HepG2 (cell line): ENCODE results near the gene TUBB3. TPM values are rescaled to one million over a fixed set of nuclear protein-coding genes. Genes with fewer than 3 reads are reported as not detected.

Experiments
- ATAC-seq: fragments of 200-7000 bp; cut with Tn5 transposase; 3 replicates; pipeline ENCODE4 v1.9.1; 2020; ENCODE audit warnings: mild to moderate bottlenecking, moderate library complexity
- BruUV-seq: library from RNA; stranded (reverse); fragments of 400-500 nt; replicated peaks from 2 replicates; lab custom pipeline; 2021; lab: Mats Ljungman, UMichigan
- CTCF ChIA-PET: fragments of 300-600 bp; formaldehyde crosslinking; extraction: SDS; loops from one replicate; lab custom pipeline; 2021; ENCODE audit warnings: low total read pairs, inconsistent platforms, low intra/inter-chr PET ratio; lab: Yijun Ruan, JAX
- POLR2A ChIA-PET: fragments of 350-600 bp; sonication (Branson Sonifier 250); formaldehyde crosslinking; loops from one replicate; lab custom pipeline; 2020; ENCODE audit warnings: antibody characterized with exemption, inconsistent platforms; lab: Yijun Ruan, JAX
- DNase-seq: peaks from one replicate; pipeline ENCODE4 v3.0.0-alpha.2; 2015; ENCODE audit warnings: low spot score
- FAIRE-seq: peaks from 3 replicates; lab custom pipeline; 2011; peaks lifted over from hg19 to GRCh38; lab: Jason Lieb, UNC
- H2AFZ ChIP-seq: one replicate; pipeline ENCODE4 v1.6.1; 2011; ENCODE audit warnings: low read length, inconsistent platforms
- H3K27ac ChIP-seq: fragments of 300-600 bp; 3 replicates; pipeline ENCODE4 v1.8.0; 2011; ENCODE audit warnings: mixed run types, mild to moderate bottlenecking, mixed read lengths, low read length, inconsistent platforms; ENCODE audit not compliant: insufficient read depth; ENCODE audit errors: extremely low read length
- H3K27me3 ChIP-seq, 2 experiments: fragments of 200-600 bp in 1 of 2; 2 replicates in 1 of 2; 3 replicates in 1 of 2; pipeline versions ENCODE4 v1.6.0 to v1.8.0; 2011; ENCODE audit warnings: low read length in 2 of 2, mild to moderate bottlenecking in 2 of 2, moderate library complexity in 2 of 2, inconsistent platforms in 1 of 2; ENCODE audit not compliant: insufficient read depth in 2 of 2, control insufficient read depth in 1 of 2
- H3K36me3 ChIP-seq, 2 experiments: fragments of 200-600 bp in 1 of 2; replicated peaks in 1 of 2; 2 replicates in 1 of 2; 3 replicates in 1 of 2; pipeline versions ENCODE4 v1.5.1 to v1.8.0; 2011; ENCODE audit warnings: low read length in 2 of 2, inconsistent platforms in 1 of 2; ENCODE audit not compliant: insufficient read depth in 2 of 2, control insufficient read depth in 1 of 2
- H3K4me1 ChIP-seq: 2 replicates; pipeline ENCODE4 v1.5.1; 2012; ENCODE audit warnings: low read length, inconsistent platforms; ENCODE audit not compliant: insufficient read depth
- H3K4me2 ChIP-seq: 2 replicates; pipeline ENCODE4 v1.6.0; 2011; ENCODE audit warnings: low read depth, low read length, inconsistent platforms
- H3K4me3 ChIP-seq, 3 experiments: fragments of 200-600 bp in 1 of 3; sonication (generic), shearing (Covaris generic) in 1 of 3; replicated peaks in 1 of 3; 2 replicates each; pipeline ENCODE4 v1.5.1; 2011 to 2016; ENCODE audit warnings: low read length in 3 of 3, inconsistent platforms in 2 of 3, low read depth in 2 of 3, mild to moderate bottlenecking in 2 of 3, control low read depth in 1 of 3, mixed read lengths in 1 of 3; ENCODE audit not compliant: insufficient read depth in 1 of 3
- H3K79me2 ChIP-seq: one replicate; pipeline ENCODE4 v1.6.1; 2011; ENCODE audit warnings: low read length, inconsistent platforms; ENCODE audit not compliant: insufficient read depth
- H3K9ac ChIP-seq: 2 replicates; pipeline ENCODE4 v1.6.0; 2011; ENCODE audit warnings: mild to moderate bottlenecking, low read depth, low read length, inconsistent platforms; ENCODE audit not compliant: insufficient read depth
- H3K9me3 ChIP-seq: 2 replicates; pipeline ENCODE4 v1.5.1; 2012; ENCODE audit warnings: mild to moderate bottlenecking, low read length
- H4K20me1 ChIP-seq: 2 replicates; pipeline ENCODE4 v1.6.0; 2011; ENCODE audit warnings: inconsistent platforms, mild to moderate bottlenecking, low read length, moderate library complexity; ENCODE audit not compliant: insufficient read depth
- IKZF4 ChIP-seq: sonication (generic); formaldehyde crosslinking; IDR thresholded peaks from 2 replicates; pipeline ENCODE4 v1.5.1; 2020; ENCODE audit warnings: borderline replicate concordance, mild to moderate bottlenecking, low read depth, missing genetic modification reagents; ENCODE audit errors: not compliant biosample characterization
- KLF13 ChIP-seq: sonication (generic); formaldehyde crosslinking; IDR thresholded peaks from 2 replicates; pipeline ENCODE4 v1.4.0; 2020; ENCODE audit warnings: mild to moderate bottlenecking, missing genetic modification reagents
- KLF6 ChIP-seq: IDR thresholded peaks from 2 replicates; pipeline ENCODE4 v1.8.0; 2016; ENCODE audit warnings: missing biosample characterization, missing genetic modification reagents
- REPIN1 ChIP-seq: sonication (generic); formaldehyde crosslinking; IDR thresholded peaks from 2 replicates; pipeline ENCODE4 v1.8.0; 2022; ENCODE audit warnings: missing genetic modification reagents, low read depth, mild to moderate bottlenecking, borderline replicate concordance
- RNF2 ChIP-seq: fragments of 450-650 bp; conservative IDR thresholded peaks from 2 replicates; pipeline ENCODE4 v1.6.1; 2016; ENCODE audit warnings: low read depth
- ZC3H4 ChIP-seq: sonication (generic); formaldehyde crosslinking; IDR thresholded peaks from 2 replicates; pipeline ENCODE4 v1.4.0; 2020; ENCODE audit warnings: missing genetic modification reagents, borderline replicate concordance
- ZNF260 ChIP-seq: sonication (generic); formaldehyde crosslinking; IDR thresholded peaks from 2 replicates; pipeline ENCODE4 v1.4.0; 2020; ENCODE audit warnings: missing genetic modification reagents, low read depth, mild to moderate bottlenecking, borderline replicate concordance
- ZNF350 ChIP-seq: sonication (generic); formaldehyde crosslinking; IDR thresholded peaks from 2 replicates; pipeline ENCODE4 v1.4.0; 2020; ENCODE audit warnings: mild to moderate bottlenecking, low read depth, missing genetic modification reagents, borderline replicate concordance
- ZNF616 ChIP-seq: sonication (generic); formaldehyde crosslinking; IDR thresholded peaks from 2 replicates; pipeline ENCODE4 v1.5.0; 2020; ENCODE audit warnings: low read depth, mild to moderate bottlenecking, missing genetic modification reagents
- ZNF761 ChIP-seq: sonication (generic); formaldehyde crosslinking; conservative IDR thresholded peaks from 2 replicates; pipeline ENCODE4 v1.4.0; 2020; ENCODE audit warnings: mild to moderate bottlenecking, missing genetic modification reagents
- ZSCAN30 ChIP-seq: sonication (generic); formaldehyde crosslinking; IDR thresholded peaks from 2 replicates; pipeline ENCODE4 v1.5.0; 2020; ENCODE audit warnings: mild to moderate bottlenecking, missing genetic modification reagents
- WGBS: methylation state at CpG from one replicate; pipeline ENCODE4 v1.1.6; 2017; ENCODE audit warnings: low lambda C conversion rate; 5-methylcytosine and 5-hydroxymethylcytosine counted together
- in situ Hi-C: cut with HindIII; loops from 2 replicates; pipeline ENCODE4 v1.10.0; 2017; ENCODE audit warnings: low pct_unique_long_range_greater_than_20kb; ENCODE audit not compliant: extremely low pct_ligation_motif_present
- intact Hi-C: fragments of 100-400 bp; cut with micrococcal nuclease; formaldehyde crosslinking; loops from one replicate; pipeline ENCODE4 v1.10.0; 2022; ENCODE audit not compliant: unreplicated experiment
- polyA plus RNA-seq, 8 experiments: library from polyadenylated mRNA; depleted of rRNA in 3 of 8; stranded (reverse) in 7 of 8; unstranded in 1 of 8; fragments of >200 nt; fragmentation: Illumina TruSeq in 4 of 8; extraction: Trizol in 4 of 8; gene quantifications; 2 replicates each; pipeline versions ENCODE4 v1.2.1 to v1.2.3, GENCODE V29; 2011 to 2016; ENCODE audit warnings: low read depth in 4 of 8, missing spikeins in 1 of 8, mixed read lengths in 1 of 8; ENCODE audit not compliant: insufficient read depth in 1 of 8
- total RNA-seq, 5 experiments: library from RNA; depleted of rRNA; stranded (reverse); fragments of >200 nt; fragmentation: Illumina TruSeq; extraction: Trizol; gene quantifications; 2 replicates each; pipeline ENCODE4 v1.2.3, GENCODE V29; 2016; ENCODE audit warnings: low read depth in 1 of 5
- TF ChIP-seq, protein P1 (sequence below): sonication (generic); formaldehyde crosslinking; IDR thresholded peaks from 2 replicates; pipeline ENCODE4 v1.4.0; 2020; ENCODE audit warnings: mild to moderate bottlenecking, low read depth, missing genetic modification reagents
- TF ChIP-seq, protein P2 (sequence below): IDR thresholded peaks from 2 replicates; pipeline ENCODE4 v1.4.0; 2020; ENCODE audit warnings: mild to moderate bottlenecking, missing genetic modification reagents
- TF ChIP-seq, protein P3 (sequence below): sonication (generic); formaldehyde crosslinking; IDR thresholded peaks from 2 replicates; pipeline ENCODE4 v1.8.0; 2022; ENCODE audit warnings: mild to moderate bottlenecking, missing genetic modification reagents; ENCODE audit not compliant: insufficient replicate concordance
- TF ChIP-seq, protein P4 (sequence below): sonication (generic); formaldehyde crosslinking; IDR thresholded peaks from 2 replicates; pipeline ENCODE4 v1.4.0; 2020; ENCODE audit warnings: mild to moderate bottlenecking, low read depth, missing genetic modification reagents

Gene TUBB3
- total and polyA plus RNA-seq, 2 of the 13 experiments (the other 11 are each of a cell fraction or from before 2014, with no cell fraction given): 110 to 185 TPM

DNA sequence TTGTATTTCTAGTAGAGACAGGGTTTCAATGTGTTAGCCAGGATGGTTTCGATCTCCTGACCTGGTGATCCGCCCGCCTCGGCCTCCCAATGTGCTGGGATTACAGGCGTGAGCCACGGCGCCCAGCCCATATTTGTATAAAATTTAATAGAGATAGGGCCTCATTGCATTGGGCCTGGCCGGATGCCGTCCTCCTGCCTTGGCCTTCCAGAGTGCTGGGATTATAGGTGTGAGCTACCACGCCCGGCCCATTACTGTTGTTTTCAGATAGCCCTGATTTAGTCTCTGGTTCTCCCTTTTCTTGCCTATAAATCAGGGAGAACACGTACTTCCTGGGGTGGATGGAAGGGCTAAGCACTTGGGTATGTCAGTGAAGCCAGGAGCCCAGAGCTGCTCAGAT is 28.9 kb downstream of the TUBB3 start:
- no peak for ATAC-seq
- peaks cover 15% of the 10 kb centered on the region for H3K79me2 ChIP-seq
- FAIRE-seq: no peak
- H3K4me3 ChIP-seq: no peak overlapping the region
- H4K20me1 ChIP-seq: no peaks in the 10 kb centered on the region
- WGBS: 99% methylated on average over 12 of the region's 12 CpGs
- no peaks in the 10 kb centered on the region for H3K9me3 ChIP-seq
- H3K27ac ChIP-seq: no peak overlapping the region
- CTCF ChIA-PET: no interaction called here
- TF ChIP-seq, protein P1, sequence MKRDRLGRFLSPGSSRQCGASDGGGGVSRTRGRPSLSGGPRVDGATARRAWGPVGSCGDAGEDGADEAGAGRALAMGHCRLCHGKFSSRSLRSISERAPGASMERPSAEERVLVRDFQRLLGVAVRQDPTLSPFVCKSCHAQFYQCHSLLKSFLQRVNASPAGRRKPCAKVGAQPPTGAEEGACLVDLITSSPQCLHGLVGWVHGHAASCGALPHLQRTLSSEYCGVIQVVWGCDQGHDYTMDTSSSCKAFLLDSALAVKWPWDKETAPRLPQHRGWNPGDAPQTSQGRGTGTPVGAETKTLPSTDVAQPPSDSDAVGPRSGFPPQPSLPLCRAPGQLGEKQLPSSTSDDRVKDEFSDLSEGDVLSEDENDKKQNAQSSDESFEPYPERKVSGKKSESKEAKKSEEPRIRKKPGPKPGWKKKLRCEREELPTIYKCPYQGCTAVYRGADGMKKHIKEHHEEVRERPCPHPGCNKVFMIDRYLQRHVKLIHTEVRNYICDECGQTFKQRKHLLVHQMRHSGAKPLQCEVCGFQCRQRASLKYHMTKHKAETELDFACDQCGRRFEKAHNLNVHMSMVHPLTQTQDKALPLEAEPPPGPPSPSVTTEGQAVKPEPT (CRISPR knock-in tag): no peak
- TF ChIP-seq ZNF260 (CRISPR knock-in tag) (no peak), ZNF616 (no peak), ZNF761 (CRISPR knock-in tag) (no peak), IKZF4 (CRISPR knock-in tag) (no peak), ZSCAN30 (CRISPR knock-in tag) (no peak), REPIN1 (CRISPR knock-in tag) (no peak), ZC3H4 (no peak), KLF13 (CRISPR knock-in tag) (no peak), KLF6 (CRISPR knock-in tag) (no peak), RNF2 (no peak), ZNF350 (CRISPR knock-in tag) (no peak)
- TF ChIP-seq, protein P2, sequence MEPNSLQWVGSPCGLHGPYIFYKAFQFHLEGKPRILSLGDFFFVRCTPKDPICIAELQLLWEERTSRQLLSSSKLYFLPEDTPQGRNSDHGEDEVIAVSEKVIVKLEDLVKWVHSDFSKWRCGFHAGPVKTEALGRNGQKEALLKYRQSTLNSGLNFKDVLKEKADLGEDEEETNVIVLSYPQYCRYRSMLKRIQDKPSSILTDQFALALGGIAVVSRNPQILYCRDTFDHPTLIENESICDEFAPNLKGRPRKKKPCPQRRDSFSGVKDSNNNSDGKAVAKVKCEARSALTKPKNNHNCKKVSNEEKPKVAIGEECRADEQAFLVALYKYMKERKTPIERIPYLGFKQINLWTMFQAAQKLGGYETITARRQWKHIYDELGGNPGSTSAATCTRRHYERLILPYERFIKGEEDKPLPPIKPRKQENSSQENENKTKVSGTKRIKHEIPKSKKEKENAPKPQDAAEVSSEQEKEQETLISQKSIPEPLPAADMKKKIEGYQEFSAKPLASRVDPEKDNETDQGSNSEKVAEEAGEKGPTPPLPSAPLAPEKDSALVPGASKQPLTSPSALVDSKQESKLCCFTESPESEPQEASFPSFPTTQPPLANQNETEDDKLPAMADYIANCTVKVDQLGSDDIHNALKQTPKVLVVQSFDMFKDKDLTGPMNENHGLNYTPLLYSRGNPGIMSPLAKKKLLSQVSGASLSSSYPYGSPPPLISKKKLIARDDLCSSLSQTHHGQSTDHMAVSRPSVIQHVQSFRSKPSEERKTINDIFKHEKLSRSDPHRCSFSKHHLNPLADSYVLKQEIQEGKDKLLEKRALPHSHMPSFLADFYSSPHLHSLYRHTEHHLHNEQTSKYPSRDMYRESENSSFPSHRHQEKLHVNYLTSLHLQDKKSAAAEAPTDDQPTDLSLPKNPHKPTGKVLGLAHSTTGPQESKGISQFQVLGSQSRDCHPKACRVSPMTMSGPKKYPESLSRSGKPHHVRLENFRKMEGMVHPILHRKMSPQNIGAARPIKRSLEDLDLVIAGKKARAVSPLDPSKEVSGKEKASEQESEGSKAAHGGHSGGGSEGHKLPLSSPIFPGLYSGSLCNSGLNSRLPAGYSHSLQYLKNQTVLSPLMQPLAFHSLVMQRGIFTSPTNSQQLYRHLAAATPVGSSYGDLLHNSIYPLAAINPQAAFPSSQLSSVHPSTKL: no peak
- TF ChIP-seq, protein P3, sequence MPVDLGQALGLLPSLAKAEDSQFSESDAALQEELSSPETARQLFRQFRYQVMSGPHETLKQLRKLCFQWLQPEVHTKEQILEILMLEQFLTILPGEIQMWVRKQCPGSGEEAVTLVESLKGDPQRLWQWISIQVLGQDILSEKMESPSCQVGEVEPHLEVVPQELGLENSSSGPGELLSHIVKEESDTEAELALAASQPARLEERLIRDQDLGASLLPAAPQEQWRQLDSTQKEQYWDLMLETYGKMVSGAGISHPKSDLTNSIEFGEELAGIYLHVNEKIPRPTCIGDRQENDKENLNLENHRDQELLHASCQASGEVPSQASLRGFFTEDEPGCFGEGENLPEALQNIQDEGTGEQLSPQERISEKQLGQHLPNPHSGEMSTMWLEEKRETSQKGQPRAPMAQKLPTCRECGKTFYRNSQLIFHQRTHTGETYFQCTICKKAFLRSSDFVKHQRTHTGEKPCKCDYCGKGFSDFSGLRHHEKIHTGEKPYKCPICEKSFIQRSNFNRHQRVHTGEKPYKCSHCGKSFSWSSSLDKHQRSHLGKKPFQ (CRISPR knock-in tag): no peak
- TF ChIP-seq, protein P4, sequence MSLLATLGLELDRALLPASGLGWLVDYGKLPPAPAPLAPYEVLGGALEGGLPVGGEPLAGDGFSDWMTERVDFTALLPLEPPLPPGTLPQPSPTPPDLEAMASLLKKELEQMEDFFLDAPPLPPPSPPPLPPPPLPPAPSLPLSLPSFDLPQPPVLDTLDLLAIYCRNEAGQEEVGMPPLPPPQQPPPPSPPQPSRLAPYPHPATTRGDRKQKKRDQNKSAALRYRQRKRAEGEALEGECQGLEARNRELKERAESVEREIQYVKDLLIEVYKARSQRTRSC: no peak
- TF ChIP-seq, all 625 proteins: peak for 0
- POLR2A ChIA-PET: no interaction called here
- no peak for DNase-seq
- in situ Hi-C loops (no loop called here), intact Hi-C loops (no loop called here)
- Histone ChIP-seq H3K4me1 (peaks cover 20% of the 10 kb centered on the region), H3K9ac (no peak overlapping the region), H3K36me3 (peaks cover 14 to 16% of the 10 kb centered on the region in 2 experiments; a peak in 4 of 5 replicates), H2AFZ (no peak overlapping the region), H3K27me3 (no peaks in the 10 kb centered on the region; a peak in 1 of 5 replicates), H3K4me2 (no peak overlapping the region)
- no TSS peak for BruUV-seq
